ENCODE results near the gene NGRN.
"Not testable (repeated sequence)": the region's sequence is repeated elsewhere in the genome, so short reads cannot be mapped to it uniquely, and the experiment has no call there.

Gene NGRN

GRCh38 chr15:90301707-90302300 lies 36.3 kb downstream of the NGRN start:
- ATAC-seq: no peak
- TF ChIP-seq GLIS3 (CRISPR knock-in tag; IDR thresholded peaks at IDR 0.05) (no peak), TOX (CRISPR knock-in tag; IDR thresholded peaks at IDR 0.05; ENCODE audit: borderline replicate concordance) (no peak), ZC3H10 (CRISPR knock-in tag; IDR thresholded peaks at IDR 0.05) (no peak), ZFP3 (CRISPR knock-in tag; IDR thresholded peaks at IDR 0.05) (no peak)

GRCh38 chr15:90305355-90305754 lies 39.9 kb downstream of the NGRN start:
- not testable (repeated sequence) for ATAC-seq

GRCh38 chr15:90305932-90306331 lies 40.5 kb downstream of the NGRN start:
- ATAC-seq: no peak
- TF ChIP-seq ZNF565 (CRISPR knock-in tag; conservative IDR thresholded peaks at IDR 0.05; ENCODE audit: low read depth) (no peak), ZNF8 (CRISPR knock-in tag; IDR thresholded peaks at IDR 0.05) (no peak), SNAI2 (CRISPR knock-in tag; IDR thresholded peaks at IDR 0.05) (no peak), PATZ1 (CRISPR knock-in tag; IDR thresholded peaks at IDR 0.05; ENCODE audit: borderline replicate concordance) (no peak), ZFP30 (CRISPR knock-in tag; IDR thresholded peaks at IDR 0.05) (no peak), TCF4 (CRISPR knock-in tag; IDR thresholded peaks at IDR 0.05; ENCODE audit: borderline replicate concordance) (no peak), PPARA (CRISPR knock-in tag; IDR thresholded peaks at IDR 0.05; ENCODE audit: borderline replicate concordance) (no peak), OSR1 (CRISPR knock-in tag; IDR thresholded peaks at IDR 0.05) (no peak)

GRCh38 chr15:90306560-90306959 lies 41.1 kb downstream of the NGRN start:
- no peak for TF ChIP-seq TOX (CRISPR knock-in tag; IDR thresholded peaks at IDR 0.05; ENCODE audit: borderline replicate concordance)
- TF ChIP-seq ZFP3 (CRISPR knock-in tag; IDR thresholded peaks at IDR 0.05): no peak
- no peak for TF ChIP-seq CREB5 (CRISPR knock-in tag; IDR thresholded peaks at IDR 0.05; ENCODE audit: low read depth)
- no peak for TF ChIP-seq SNAI2 (CRISPR knock-in tag; IDR thresholded peaks at IDR 0.05)
- no peak for TF ChIP-seq PATZ1 (CRISPR knock-in tag; IDR thresholded peaks at IDR 0.05; ENCODE audit: borderline replicate concordance)
- TF ChIP-seq ZNF565 (CRISPR knock-in tag; conservative IDR thresholded peaks at IDR 0.05; ENCODE audit: low read depth): no peak
- no peak for TF ChIP-seq ARNTL (CRISPR knock-in tag; IDR thresholded peaks at IDR 0.05; ENCODE audit: borderline replicate concordance, low read depth)
- TF ChIP-seq POU6F1 (CRISPR knock-in tag; IDR thresholded peaks at IDR 0.05; ENCODE audit: borderline replicate concordance, low read depth): no peak
- TF ChIP-seq CSRNP3 (CRISPR knock-in tag; IDR thresholded peaks at IDR 0.05): no peak
- no peak for TF ChIP-seq RARB (CRISPR knock-in tag; IDR thresholded peaks at IDR 0.05)
- no peak for TF ChIP-seq BACH2 (CRISPR knock-in tag; IDR thresholded peaks at IDR 0.05; ENCODE audit: borderline replicate concordance)
- TF ChIP-seq TSHZ2 (CRISPR knock-in tag; IDR thresholded peaks at IDR 0.05): no peak
- no peak for ATAC-seq

Measured in SK-N-SH treated with all-trans-retinoic acid at 6 μM for 48 hours (cell line).